GM12873 (cell line): Measurements from ENCODE around the gene HSP90B1.

Experiments
- CTCF ChIP-seq: IDR thresholded peaks from 2 replicates; pipeline ENCODE4 v1.5.1; 2012; ENCODE audit warnings: low read depth, mild to moderate bottlenecking, moderate library complexity, low read length, control low read depth; ENCODE audit not compliant: insufficient read depth; ENCODE audit errors: missing control alignments

Gene HSP90B1

GRCh38 chr12:103964805-103965204 lies 34.6 kb downstream of the HSP90B1 start:
- TF ChIP-seq CTCF, result no peak

- no peak for TF ChIP-seq CTCF
Observed at GRCh38 chr12:103965255-103965589, 35.0 kb downstream of the HSP90B1 start.

GRCh38 chr12:103965590-103966504 lies 35.6 kb downstream of the HSP90B1 start, which contains the start of gene TDG:
TSS of gene TDG (plus strand) at chr12:103965872. CDS start at chr12:103966038, 166 bp downstream.
- TF ChIP-seq CTCF, result no peak

- TF ChIP-seq CTCF, result no peak
Observed at GRCh38 chr12:103966736-103967135, 36.5 kb downstream of the HSP90B1 start.

- no peak for TF ChIP-seq CTCF
Observed at GRCh38 chr12:103969391-103969790, 39.2 kb downstream of the HSP90B1 start.

GRCh38 chr12:103973909-103974308 lies 43.7 kb downstream of the HSP90B1 start:
- TF ChIP-seq CTCF, result no peak

GRCh38 chr12:103975368-103975767 lies 45.2 kb downstream of the HSP90B1 start:
- TF ChIP-seq CTCF, result no peak
